Raji (cell line): Measurements from ENCODE around the gene NOSIP.

Experiments
- POLR2A ChIP-seq: IDR thresholded peaks from 2 replicates; pipeline ENCODE4 v1.6.1; 2011; ENCODE audit warnings: low read depth, low read length, control low read depth; ENCODE audit not compliant: insufficient read depth

NOSIP gene

DNA sequence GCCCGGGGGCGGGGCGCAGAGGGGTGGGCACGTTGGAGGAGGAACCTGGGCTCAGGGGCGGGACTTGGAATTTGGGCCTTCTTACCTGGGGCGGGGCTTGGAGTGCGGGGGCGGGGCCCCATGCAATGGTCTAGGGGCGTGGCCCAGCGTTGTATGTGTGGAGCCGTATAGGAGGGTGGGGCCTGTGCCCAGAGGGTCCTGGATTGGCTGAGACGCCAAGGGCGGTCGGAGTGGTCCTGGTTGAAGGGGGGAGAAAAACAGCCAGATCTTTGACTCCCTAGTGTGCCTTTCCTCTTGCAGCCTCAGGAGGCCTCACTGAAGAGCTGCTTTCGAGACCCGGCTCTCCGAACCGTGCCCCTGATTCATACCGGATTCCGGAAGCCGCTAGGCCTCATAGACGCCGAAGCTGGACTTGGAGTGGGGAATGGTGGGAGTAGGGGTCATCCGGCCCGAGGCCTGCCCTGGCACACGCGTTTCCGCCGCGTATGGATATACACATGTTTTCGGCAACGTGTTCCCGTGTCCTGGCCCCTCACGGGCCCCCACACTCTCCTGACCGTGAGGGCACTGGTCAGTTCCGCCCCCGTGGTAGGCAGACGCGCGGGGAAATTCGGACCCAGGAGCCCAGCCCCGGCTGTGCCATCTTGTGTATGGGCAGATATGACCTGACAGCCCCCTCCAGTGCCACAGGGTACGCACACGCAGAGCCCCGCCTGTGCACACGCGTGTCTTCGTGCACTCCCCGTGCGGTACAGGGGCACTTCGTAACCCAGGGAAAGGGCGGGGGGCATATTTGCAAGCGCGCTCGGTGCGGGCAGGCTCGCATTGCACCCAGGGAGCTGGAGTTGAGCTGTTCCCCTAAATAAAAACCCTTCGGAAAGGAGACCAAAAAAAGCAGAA is 10.0 kb upstream of the NOSIP start:
- TF ChIP-seq POLR2A, result peak; percentile 98

- no peak for TF ChIP-seq POLR2A
Measured at GRCh38 chr19:49589502-49589905, 9.1 kb upstream of the NOSIP start.

GRCh38 chr19:49588365-49589122 is 8.2 kb upstream of the NOSIP start:
- no peak for TF ChIP-seq POLR2A

DNA sequence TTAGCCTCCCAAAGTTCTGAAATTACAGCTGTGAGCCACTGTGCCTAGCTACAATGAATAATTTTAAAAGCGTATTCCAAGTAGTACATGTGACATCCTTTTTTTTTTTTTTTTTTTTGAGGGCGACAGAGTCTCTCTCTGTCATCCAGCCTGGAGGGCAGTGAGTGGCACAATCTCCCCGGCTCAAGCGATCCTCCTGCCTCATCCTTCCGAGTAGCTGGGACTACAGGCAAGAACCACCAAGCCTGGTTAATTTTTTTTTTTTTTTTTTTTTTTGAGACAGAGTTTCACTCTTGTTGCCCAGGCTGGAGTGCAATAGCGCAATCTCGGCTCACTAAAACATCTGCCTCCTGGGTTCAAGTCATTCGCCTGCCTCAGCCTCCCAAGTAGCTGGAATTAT is 6.9 kb upstream of the NOSIP start:
- TF ChIP-seq POLR2A, result no peak

- no peak for TF ChIP-seq POLR2A
Measured at GRCh38 chr19:49585023-49585422, 4.7 kb upstream of the NOSIP start.

GRCh38 chr19:49583239-49583638 is 2.9 kb upstream of the NOSIP start:
- no peak for TF ChIP-seq POLR2A

DNA sequence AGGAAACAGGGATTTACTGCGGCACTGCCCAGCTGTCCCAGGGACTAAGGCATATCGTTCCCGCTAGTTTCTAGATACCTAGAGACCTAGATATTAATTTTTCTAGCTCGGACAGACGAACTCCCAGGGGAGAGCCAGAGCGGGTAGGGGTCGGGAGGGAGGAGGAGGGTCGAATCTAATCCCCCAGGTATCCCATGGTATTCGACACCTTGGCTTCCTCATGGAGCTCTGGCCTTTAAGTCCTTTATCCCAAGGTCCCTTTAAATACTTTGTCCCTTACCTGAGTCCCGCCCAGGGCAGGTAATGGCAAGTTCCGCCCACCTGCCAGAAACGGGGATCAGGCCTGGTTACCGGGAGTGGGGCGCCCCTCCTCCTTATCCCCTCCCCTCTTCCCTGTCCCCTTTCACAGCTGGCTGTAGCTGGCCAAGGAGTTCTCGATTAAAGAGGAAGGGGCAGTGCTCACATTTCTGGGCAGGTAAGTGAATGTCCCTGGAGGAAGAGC is 702 bp upstream of the NOSIP start, which contains the start of gene PRRG2:
PRRG2 (plus strand) TSS at position 310 of the 502 bp plus-strand sequence. CDS start 1,904 bp downstream, outside the sequence.
- TF ChIP-seq POLR2A, result no peak

DNA sequence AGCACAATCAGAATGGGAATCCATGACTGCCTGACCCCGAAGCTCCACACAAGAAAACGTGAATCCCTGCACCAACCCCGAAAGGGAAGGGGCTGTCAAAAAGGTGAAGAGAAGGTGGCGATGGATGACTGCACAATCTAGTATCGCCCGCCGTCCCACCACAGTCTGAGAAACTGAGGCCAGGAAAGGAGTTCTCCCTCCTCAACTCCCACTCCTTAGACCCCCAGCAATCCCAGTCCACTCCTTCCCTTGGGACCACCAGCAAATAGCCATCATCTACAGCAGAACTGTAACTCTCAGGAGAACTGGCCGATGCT is 451 bp downstream of the NOSIP start:
- no peak for TF ChIP-seq POLR2A

DNA sequence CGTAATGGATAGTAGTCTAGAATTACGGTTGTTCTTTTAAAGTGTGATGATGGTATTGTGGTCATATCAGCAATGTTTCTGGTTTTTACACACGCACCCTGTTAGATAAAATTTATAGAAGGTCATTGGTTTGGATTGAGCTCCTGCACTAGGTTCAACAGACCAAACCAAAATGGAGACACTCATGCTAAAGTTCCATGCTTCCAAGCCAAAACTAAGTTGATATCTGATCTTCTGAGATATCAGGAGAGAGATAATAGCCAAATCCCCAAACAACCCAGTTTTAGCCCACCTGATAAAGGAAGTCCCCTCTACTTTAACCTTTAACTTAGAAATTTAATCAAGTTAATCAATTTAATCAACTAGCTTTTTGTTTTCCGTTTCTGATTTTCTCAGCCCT is 1.2 kb downstream of the NOSIP start:
- no peak for TF ChIP-seq POLR2A

GRCh38 chr19:49574206-49574755 is 6.1 kb downstream of the NOSIP start:
- no peak for TF ChIP-seq POLR2A

GRCh38 chr19:49573425-49573824 is 6.9 kb downstream of the NOSIP start:
- TF ChIP-seq POLR2A, result no peak

- no peak for TF ChIP-seq POLR2A
Measured at GRCh38 chr19:49573009-49573408, 7.3 kb downstream of the NOSIP start.

GRCh38 chr19:49570997-49571676 is 9.2 kb downstream of the NOSIP start:
- no peak for TF ChIP-seq POLR2A

- TF ChIP-seq POLR2A, result no peak
Measured at GRCh38 chr19:49570138-49570856, 10.1 kb downstream of the NOSIP start.
